Liver (tissue), 9 donors: ENCODE measurements around the gene PELI2. TPM values are rescaled to one million over a fixed set of nuclear protein-coding genes. Genes with fewer than 3 reads are reported as not detected.

Experiments
- DNase-seq: peaks from one replicate; pipeline ENCODE4 v3.0.0-alpha.2; 2017; ENCODE audit warnings: low spot score
- H3K27ac ChIP-seq, 2 donors: one replicate each; pipeline ENCODE4 v1.7.0; 2013; ENCODE audit warnings: inconsistent platforms in 2 of 2, low read length in 2 of 2, control low read depth in 1 of 2, low read depth in 1 of 2, mild to moderate bottlenecking in 1 of 2
- H3K27me3 ChIP-seq, 4 donors: one replicate each; pipeline versions ENCODE4 v1.6.1 to v1.7.0; 2013; ENCODE audit warnings: low read length in 3 of 4, inconsistent platforms in 1 of 4, mild to moderate bottlenecking in 1 of 4, moderate library complexity in 1 of 4; ENCODE audit not compliant: control insufficient read depth in 4 of 4, insufficient read depth in 4 of 4
- H3K36me3 ChIP-seq, 4 donors: one replicate each; pipeline versions ENCODE4 v1.6.1 to v1.7.0; 2013; ENCODE audit warnings: low read length in 3 of 4, mild to moderate bottlenecking in 3 of 4, low read depth in 1 of 4, moderate library complexity in 1 of 4; ENCODE audit not compliant: control insufficient read depth in 4 of 4, insufficient read depth in 3 of 4
- H3K4me1 ChIP-seq, 4 donors: one replicate each; pipeline versions ENCODE4 v1.6.1 to v1.7.0; 2013; ENCODE audit warnings: low read length in 3 of 4, mild to moderate bottlenecking in 3 of 4, moderate library complexity in 1 of 4; ENCODE audit not compliant: control insufficient read depth in 4 of 4, insufficient read depth in 4 of 4
- H3K4me3 ChIP-seq, 3 donors: one replicate each; pipeline versions ENCODE4 v1.6.1 to v1.7.0; 2013; ENCODE audit warnings: low read length in 3 of 3, control low read depth in 1 of 3, low read depth in 1 of 3, mild to moderate bottlenecking in 1 of 3
- H3K9ac ChIP-seq, 2 donors: one replicate each; pipeline ENCODE4 v1.7.0; 2013; ENCODE audit warnings: low read length in 2 of 2, mild to moderate bottlenecking in 2 of 2, moderate library complexity in 2 of 2, control low read depth in 1 of 2, low read depth in 1 of 2
- H3K9me3 ChIP-seq, 4 donors: one replicate each; pipeline versions ENCODE4 v1.6.1 to v1.7.0; 2013; ENCODE audit warnings: low read length in 3 of 4; ENCODE audit not compliant: control insufficient read depth in 4 of 4
- ATF3 ChIP-seq: IDR thresholded peaks from 2 replicates; pipeline ENCODE4 v1.6.1; 2016; ENCODE audit warnings: antibody characterized with exemption
- EGR1 ChIP-seq, 2 donors: IDR thresholded peaks; 2 replicates each; pipeline ENCODE4 v1.6.1; 2016 to 2018; ENCODE audit warnings: antibody characterized with exemption in 2 of 2, low read depth in 2 of 2
- FOXA1 ChIP-seq: IDR thresholded peaks from 2 replicates; pipeline ENCODE4 v1.6.1; 2016; ENCODE audit warnings: antibody characterized with exemption
- FOXA2 ChIP-seq: IDR thresholded peaks from 2 replicates; pipeline ENCODE4 v1.6.1; 2016; ENCODE audit warnings: antibody characterized with exemption
- GABPA ChIP-seq, 2 donors: IDR thresholded peaks in 1 of 2; conservative IDR thresholded peaks in 1 of 2; 2 replicates each; pipeline ENCODE4 v1.6.1; 2016; ENCODE audit warnings: antibody characterized with exemption in 2 of 2, mild to moderate bottlenecking in 1 of 2, moderate library complexity in 1 of 2
- HNF4A ChIP-seq, 2 donors: conservative IDR thresholded peaks; 2 replicates each; pipeline ENCODE4 v1.6.1; 2016; ENCODE audit warnings: antibody characterized with exemption in 2 of 2, mild to moderate bottlenecking in 2 of 2
- HNF4G ChIP-seq: IDR thresholded peaks from 2 replicates; pipeline ENCODE4 v1.6.1; 2016; ENCODE audit warnings: antibody characterized with exemption
- JUND ChIP-seq, 2 donors: IDR thresholded peaks; 2 replicates each; pipeline ENCODE4 v1.6.1; 2016; ENCODE audit warnings: antibody characterized with exemption in 2 of 2
- MAX ChIP-seq: IDR thresholded peaks from 2 replicates; pipeline ENCODE4 v1.6.1; 2016; ENCODE audit warnings: antibody characterized with exemption
- NR2F2 ChIP-seq: IDR thresholded peaks from 2 replicates; pipeline ENCODE4 v1.6.1; 2016; ENCODE audit warnings: antibody characterized with exemption
- RAD21 ChIP-seq, 2 donors: IDR thresholded peaks; 2 replicates each; pipeline ENCODE4 v1.6.1; 2016; ENCODE audit warnings: antibody characterized with exemption in 2 of 2, mild to moderate bottlenecking in 2 of 2
- RXRA ChIP-seq, 2 donors: IDR thresholded peaks; 2 replicates each; pipeline ENCODE4 v1.6.1; 2017 to 2018; ENCODE audit warnings: antibody characterized with exemption in 2 of 2, mild to moderate bottlenecking in 1 of 2
- SP1 ChIP-seq: IDR thresholded peaks from 2 replicates; pipeline ENCODE4 v1.6.1; 2018; ENCODE audit warnings: antibody characterized with exemption, mild to moderate bottlenecking
- TAF1 ChIP-seq: conservative IDR thresholded peaks from 2 replicates; pipeline ENCODE4 v1.6.1; 2016; ENCODE audit warnings: antibody characterized with exemption, mild to moderate bottlenecking
- YY1 ChIP-seq: IDR thresholded peaks from 2 replicates; pipeline ENCODE4 v1.6.1; 2016; ENCODE audit warnings: antibody characterized with exemption, mild to moderate bottlenecking
- WGBS: extraction: QIAGEN DNeasy Blood & Tissue Kit; methylation state at CpG from one replicate; pipeline ENCODE4 v1.1.7; 2013; 5-methylcytosine and 5-hydroxymethylcytosine counted together
- polyA plus RNA-seq, 2 donors: library from polyadenylated mRNA; stranded (reverse) in 1 of 2; unstranded in 1 of 2; fragments of 200-250 nt in 1 of 2; fragments of >200 nt in 1 of 2; fragmentation: Nextera tagmentation in 1 of 2; extraction: Ambion mirVana in 1 of 2; gene quantifications; one replicate each; pipeline versions ENCODE4 v1.2.1 to v1.2.3, GENCODE V29; 2013 to 2015
- total RNA-seq, 2 donors: library from RNA; depleted of rRNA; stranded (reverse); fragments of >200 nt; gene quantifications; one replicate each; pipeline ENCODE4 v1.2.3, GENCODE V29; 2014
- TF ChIP-seq, protein P1 (sequence below): fragments of 150-350 bp; IDR thresholded peaks from 2 replicates; pipeline ENCODE4 v1.5.1; 2017; ENCODE audit warnings: improper control_type of control experiment, low read depth, low read length; ENCODE audit not compliant: missing input control
- TF ChIP-seq, protein P2 (sequence below): IDR thresholded peaks from 2 replicates; pipeline ENCODE4 v1.6.1; 2016; ENCODE audit warnings: antibody characterized with exemption, mild to moderate bottlenecking
- TF ChIP-seq, protein P3 (sequence below): IDR thresholded peaks from 2 replicates; pipeline ENCODE4 v1.6.1; 2016; ENCODE audit warnings: antibody characterized with exemption
- donor health status: healthy.
- donor health status: healthy.
- donor health status: healthy.
- donor health status: healthy.
- donor health status: healthy.

PELI2 gene
- total and polyA plus RNA-seq, 4 donors = 0.68 to 2.9 (median 1.2) TPM

GRCh38 chr14:56142314-56142713 is 24.1 kb downstream of the PELI2 start (continued):
- TF ChIP-seq EGR1 (IDR thresholded peaks at IDR 0.05; ENCODE audit: low read depth in 2 of 2) (no peak), MAX (no peak), GABPA (IDR thresholded peaks at IDR 0.05 in 1 of 2, conservative IDR thresholded peaks at IDR 0.05 in 1 of 2) (no peak)
- TF ChIP-seq, protein P1, sequence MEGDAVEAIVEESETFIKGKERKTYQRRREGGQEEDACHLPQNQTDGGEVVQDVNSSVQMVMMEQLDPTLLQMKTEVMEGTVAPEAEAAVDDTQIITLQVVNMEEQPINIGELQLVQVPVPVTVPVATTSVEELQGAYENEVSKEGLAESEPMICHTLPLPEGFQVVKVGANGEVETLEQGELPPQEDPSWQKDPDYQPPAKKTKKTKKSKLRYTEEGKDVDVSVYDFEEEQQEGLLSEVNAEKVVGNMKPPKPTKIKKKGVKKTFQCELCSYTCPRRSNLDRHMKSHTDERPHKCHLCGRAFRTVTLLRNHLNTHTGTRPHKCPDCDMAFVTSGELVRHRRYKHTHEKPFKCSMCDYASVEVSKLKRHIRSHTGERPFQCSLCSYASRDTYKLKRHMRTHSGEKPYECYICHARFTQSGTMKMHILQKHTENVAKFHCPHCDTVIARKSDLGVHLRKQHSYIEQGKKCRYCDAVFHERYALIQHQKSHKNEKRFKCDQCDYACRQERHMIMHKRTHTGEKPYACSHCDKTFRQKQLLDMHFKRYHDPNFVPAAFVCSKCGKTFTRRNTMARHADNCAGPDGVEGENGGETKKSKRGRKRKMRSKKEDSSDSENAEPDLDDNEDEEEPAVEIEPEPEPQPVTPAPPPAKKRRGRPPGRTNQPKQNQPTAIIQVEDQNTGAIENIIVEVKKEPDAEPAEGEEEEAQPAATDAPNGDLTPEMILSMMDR = no peak

DNA sequence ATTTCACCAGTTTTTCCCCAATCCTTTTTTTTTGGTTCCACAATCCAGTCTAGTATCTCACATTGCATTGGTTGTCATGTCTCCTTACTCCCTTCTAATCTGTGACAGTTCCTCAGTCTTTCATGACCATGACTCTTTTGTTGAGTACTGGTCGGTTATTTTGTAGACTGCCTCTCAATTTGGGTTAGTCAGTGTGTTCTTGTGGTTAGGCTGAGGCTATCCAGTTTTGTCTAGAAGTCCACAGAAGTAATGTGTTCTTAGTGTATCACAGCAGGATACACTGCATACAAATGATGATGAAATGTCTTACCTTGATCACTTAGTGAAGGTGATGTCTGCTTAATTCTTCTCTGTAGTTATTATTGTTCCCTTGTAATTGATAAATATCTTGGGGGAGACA is 24.8 kb downstream of the PELI2 start:
- no peaks in the 10 kb centered on the region for H3K9me3 ChIP-seq
- no peak overlapping the region for H3K9ac ChIP-seq
- DNase-seq = no peak
- no peak overlapping the region for H3K27ac ChIP-seq
- H3K27me3 ChIP-seq = peaks cover 0 to 2% (median under 1%) of the 10 kb centered on the region in 4 donors
- no peak for TF ChIP-seq EGR1 (IDR thresholded peaks at IDR 0.05; ENCODE audit: low read depth in 2 of 2)
- TF ChIP-seq HNF4A (conservative IDR thresholded peaks at IDR 0.05) = no peak
- TF ChIP-seq JUND (IDR thresholded peaks at IDR 0.05) = no peak
- TF ChIP-seq FOXA2 = no peak
- TF ChIP-seq, protein P2, sequence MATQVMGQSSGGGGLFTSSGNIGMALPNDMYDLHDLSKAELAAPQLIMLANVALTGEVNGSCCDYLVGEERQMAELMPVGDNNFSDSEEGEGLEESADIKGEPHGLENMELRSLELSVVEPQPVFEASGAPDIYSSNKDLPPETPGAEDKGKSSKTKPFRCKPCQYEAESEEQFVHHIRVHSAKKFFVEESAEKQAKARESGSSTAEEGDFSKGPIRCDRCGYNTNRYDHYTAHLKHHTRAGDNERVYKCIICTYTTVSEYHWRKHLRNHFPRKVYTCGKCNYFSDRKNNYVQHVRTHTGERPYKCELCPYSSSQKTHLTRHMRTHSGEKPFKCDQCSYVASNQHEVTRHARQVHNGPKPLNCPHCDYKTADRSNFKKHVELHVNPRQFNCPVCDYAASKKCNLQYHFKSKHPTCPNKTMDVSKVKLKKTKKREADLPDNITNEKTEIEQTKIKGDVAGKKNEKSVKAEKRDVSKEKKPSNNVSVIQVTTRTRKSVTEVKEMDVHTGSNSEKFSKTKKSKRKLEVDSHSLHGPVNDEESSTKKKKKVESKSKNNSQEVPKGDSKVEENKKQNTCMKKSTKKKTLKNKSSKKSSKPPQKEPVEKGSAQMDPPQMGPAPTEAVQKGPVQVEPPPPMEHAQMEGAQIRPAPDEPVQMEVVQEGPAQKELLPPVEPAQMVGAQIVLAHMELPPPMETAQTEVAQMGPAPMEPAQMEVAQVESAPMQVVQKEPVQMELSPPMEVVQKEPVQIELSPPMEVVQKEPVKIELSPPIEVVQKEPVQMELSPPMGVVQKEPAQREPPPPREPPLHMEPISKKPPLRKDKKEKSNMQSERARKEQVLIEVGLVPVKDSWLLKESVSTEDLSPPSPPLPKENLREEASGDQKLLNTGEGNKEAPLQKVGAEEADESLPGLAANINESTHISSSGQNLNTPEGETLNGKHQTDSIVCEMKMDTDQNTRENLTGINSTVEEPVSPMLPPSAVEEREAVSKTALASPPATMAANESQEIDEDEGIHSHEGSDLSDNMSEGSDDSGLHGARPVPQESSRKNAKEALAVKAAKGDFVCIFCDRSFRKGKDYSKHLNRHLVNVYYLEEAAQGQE = no peak
- TF ChIP-seq HNF4G = no peak
- TF ChIP-seq, protein P3, sequence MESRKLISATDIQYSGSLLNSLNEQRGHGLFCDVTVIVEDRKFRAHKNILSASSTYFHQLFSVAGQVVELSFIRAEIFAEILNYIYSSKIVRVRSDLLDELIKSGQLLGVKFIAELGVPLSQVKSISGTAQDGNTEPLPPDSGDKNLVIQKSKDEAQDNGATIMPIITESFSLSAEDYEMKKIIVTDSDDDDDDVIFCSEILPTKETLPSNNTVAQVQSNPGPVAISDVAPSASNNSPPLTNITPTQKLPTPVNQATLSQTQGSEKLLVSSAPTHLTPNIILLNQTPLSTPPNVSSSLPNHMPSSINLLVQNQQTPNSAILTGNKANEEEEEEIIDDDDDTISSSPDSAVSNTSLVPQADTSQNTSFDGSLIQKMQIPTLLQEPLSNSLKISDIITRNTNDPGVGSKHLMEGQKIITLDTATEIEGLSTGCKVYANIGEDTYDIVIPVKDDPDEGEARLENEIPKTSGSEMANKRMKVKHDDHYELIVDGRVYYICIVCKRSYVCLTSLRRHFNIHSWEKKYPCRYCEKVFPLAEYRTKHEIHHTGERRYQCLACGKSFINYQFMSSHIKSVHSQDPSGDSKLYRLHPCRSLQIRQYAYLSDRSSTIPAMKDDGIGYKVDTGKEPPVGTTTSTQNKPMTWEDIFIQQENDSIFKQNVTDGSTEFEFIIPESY = no peak
- no peak for TF ChIP-seq RAD21 (IDR thresholded peaks at IDR 0.05)
- no peak for TF ChIP-seq NR2F2
- TF ChIP-seq MAX = no peak
- no peak for TF ChIP-seq TAF1
- TF ChIP-seq RXRA (IDR thresholded peaks at IDR 0.05) = no peak
- no peak for TF ChIP-seq SP1
- no peak for TF ChIP-seq GABPA (IDR thresholded peaks at IDR 0.05 in 1 of 2, conservative IDR thresholded peaks at IDR 0.05 in 1 of 2)
- TF ChIP-seq ATF3 = no peak
- TF ChIP-seq FOXA1 = no peak
- no peak for TF ChIP-seq YY1
- TF ChIP-seq, protein P1 = no peak
- H3K4me3 ChIP-seq = no peak overlapping the region
- WGBS = 92% methylated on average over 1 of the region's 1 CpG
- no peaks in the 10 kb centered on the region for H3K4me1 ChIP-seq
- no peaks in the 10 kb centered on the region for H3K36me3 ChIP-seq
